Naive B cell (primary cell): ENCODE results near the gene EID3. TPM values are rescaled to one million over a fixed set of nuclear protein-coding genes. Genes with fewer than 3 reads are reported as not detected.

Experiments
- ATAC-seq, 2 donors: fragments of 150-1000 bp; cut with Tn5 transposase; 2 replicates each; pipeline ENCODE4 v1.10.0; 2021; ENCODE audit warnings: low read depth in 2 of 2, mild to moderate bottlenecking in 2 of 2, moderate library complexity in 2 of 2
- DNase-seq: peaks from one replicate; pipeline ENCODE4 v3.0.0; 2022
- H3K27ac Mint-ChIP-seq, 6 donors: one replicate each; pipeline ENCODE4 v1.8.0; 2020 to 2022; ENCODE audit warnings: mild to moderate bottlenecking in 6 of 6, mixed read lengths in 6 of 6, moderate library complexity in 5 of 6, inconsistent platforms in 2 of 6
- H3K27me3 Mint-ChIP-seq, 3 donors: one replicate each; pipeline ENCODE4 v1.8.0; 2021 to 2022; ENCODE audit warnings: mixed read lengths in 3 of 3, mild to moderate bottlenecking in 1 of 3
- H3K36me3 Mint-ChIP-seq, 2 donors: one replicate each; pipeline ENCODE4 v1.8.0; 2020 to 2022; ENCODE audit warnings: mixed read lengths in 2 of 2, inconsistent platforms in 1 of 2, mild to moderate bottlenecking in 1 of 2
- H3K4me1 Mint-ChIP-seq, 3 donors: one replicate each; pipeline ENCODE4 v1.8.0; 2020 to 2022; ENCODE audit warnings: mixed read lengths in 3 of 3, inconsistent platforms in 1 of 3, mild to moderate bottlenecking in 1 of 3, moderate library complexity in 1 of 3
- H3K4me3 Mint-ChIP-seq, 8 donors: one replicate each; pipeline ENCODE4 v1.8.0; 2020 to 2022; ENCODE audit warnings: mild to moderate bottlenecking in 8 of 8, mixed read lengths in 8 of 8, moderate library complexity in 8 of 8, inconsistent platforms in 2 of 8
- H3K9me3 Mint-ChIP-seq, 7 donors: one replicate each; pipeline ENCODE4 v1.8.0; 2020 to 2022; ENCODE audit warnings: mixed read lengths in 7 of 7, mild to moderate bottlenecking in 5 of 7, inconsistent platforms in 2 of 7, moderate library complexity in 1 of 7
- polyA plus RNA-seq, 6 donors: library from polyadenylated mRNA; unstranded; fragments of 300-500 nt; fragmentation: Illumina TruSeq; gene quantifications; one replicate each; pipeline ENCODE4 v1.2.3, GENCODE V29; 2021; ENCODE audit warnings: low read depth in 6 of 6

EID3 gene
- polyA plus RNA-seq, 6 donors from 2014 or later = 6.3 to 16.9 (median 15.5) TPM

- no peaks in the 10 kb centered on the region for H3K27me3 Mint-ChIP-seq
- H3K27ac Mint-ChIP-seq = peak overlapping the region in 1 of 6 donors; percentile 39
- DNase-seq (no peak), ATAC-seq (no peak)
- H3K4me1 Mint-ChIP-seq = peaks cover 0 to 5% (median 2%) of the 10 kb centered on the region in 3 donors
- peaks cover 6 to 9% of the 10 kb centered on the region in 2 donors for H3K36me3 Mint-ChIP-seq
- H3K4me3 Mint-ChIP-seq = no peak overlapping the region
- no peaks in the 10 kb centered on the region for H3K9me3 Mint-ChIP-seq
These were observed 49.8 kb downstream of the EID3 start for GRCh38 chr12:104353012-104353981.

DNA sequence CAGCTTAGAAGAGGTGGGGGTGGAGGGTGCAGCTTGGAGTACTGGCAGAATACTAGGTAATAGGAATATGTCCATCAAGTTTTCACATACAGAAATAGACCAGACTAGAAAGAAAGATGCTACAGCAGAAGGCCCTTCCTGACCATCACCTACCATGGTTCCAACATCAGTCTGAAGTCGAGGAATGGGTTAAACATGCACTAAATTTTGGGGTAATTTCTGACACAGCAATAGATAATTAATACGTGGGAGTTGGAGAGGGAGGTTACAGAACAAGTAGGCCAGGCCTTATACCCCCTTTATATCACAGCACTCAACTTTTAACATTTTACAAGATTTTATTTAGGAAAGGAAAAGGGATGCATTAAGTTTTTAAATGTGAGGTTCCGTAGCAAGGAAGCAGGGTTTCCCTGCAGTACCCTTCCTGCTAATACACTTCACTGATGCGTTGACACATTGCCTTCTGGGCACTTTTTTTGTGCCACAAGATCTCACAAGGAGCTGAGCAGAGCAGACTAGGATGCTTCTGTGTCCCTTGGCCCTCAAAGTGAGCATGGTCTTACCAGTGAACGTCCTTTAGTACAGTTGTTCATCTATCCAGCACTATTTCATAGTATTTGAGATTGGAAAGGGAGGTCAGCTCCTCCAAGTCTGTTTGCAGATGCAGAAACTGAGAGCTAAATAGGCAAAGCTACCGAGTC lies 50.8 kb downstream of the EID3 start:
- peak overlapping the region in 1 of 6 donors; percentile 39 for H3K27ac Mint-ChIP-seq
- peaks cover 0 to 5% (median 4%) of the 10 kb centered on the region in 3 donors for H3K4me1 Mint-ChIP-seq
- no peaks in the 10 kb centered on the region for H3K36me3 Mint-ChIP-seq
- no peaks in the 10 kb centered on the region for H3K27me3 Mint-ChIP-seq
- DNase-seq = no peak
- no peak overlapping the region for H3K4me3 Mint-ChIP-seq
- ATAC-seq = no peak
- no peaks in the 10 kb centered on the region for H3K9me3 Mint-ChIP-seq

Other genes with a start within 250 kb of the EID3 start
- gene HCFC2, start 239.2 kb upstream of the EID3 start, polyA plus RNA-seq = 10 to 100 TPM in 1 of 6 donors, 1 to 10 TPM in 5; 2.6 to 11.5 (median 6.4) TPM
- gene NFYB, start 165.5 kb upstream of the EID3 start, polyA plus RNA-seq = 10 to 100 TPM; 24.2 to 44.4 (median 32.3) TPM
- gene TXNRD1, start 88.0 kb upstream of the EID3 start, polyA plus RNA-seq = 10 to 100 TPM; 19.5 to 26.9 (median 22.9) TPM
- gene CHST11, start 153.2 kb downstream of the EID3 start, polyA plus RNA-seq = 10 to 100 TPM; 39.8 to 63.6 (median 58.6) TPM